ENCODE results near the gene PPP2R3A. TPM values are rescaled to one million over a fixed set of nuclear protein-coding genes. Genes with fewer than 3 reads are reported as not detected.

PPP2R3A gene
- total and polyA plus RNA-seq, 2 of the 4 experiments (the other 2 are of a cell fraction), result 11.3 to 37.3 TPM

DNA sequence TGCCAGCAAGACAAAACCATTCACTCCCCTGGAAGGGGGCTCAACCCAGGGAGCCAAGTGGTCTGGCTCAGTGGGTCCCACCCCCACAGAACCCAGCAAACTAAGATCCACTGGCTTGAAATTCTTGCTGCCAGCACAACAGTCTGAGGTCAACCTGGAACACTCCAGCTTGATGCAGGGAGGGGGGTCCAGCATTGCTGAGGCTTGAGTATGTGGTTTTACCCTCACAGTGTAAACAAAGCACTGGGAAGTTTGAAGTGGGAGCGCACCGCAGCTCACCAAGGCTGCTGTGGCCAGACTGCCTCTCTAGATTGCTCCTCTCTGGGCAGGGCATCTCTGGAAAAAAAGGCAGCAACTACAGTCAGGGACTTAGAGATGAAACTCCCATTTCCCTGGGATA lies 148.9 kb downstream of the PPP2R3A start:
- Histone ChIP-seq H2AK5ac (ENCODE audit: low read depth, low read length) (no peak overlapping the region), H2BK120ac (ENCODE audit: low read depth, low read length) (no peak overlapping the region), H2AFZ (replicated peaks; ENCODE audit: low read length, poor library complexity) (no peak overlapping the region), H3K14ac (replicated peaks; ENCODE audit: low read depth, low read length) (no peak overlapping the region), H3K27me3 (ENCODE audit: control insufficient read depth, insufficient read depth, low read length) (no peaks in the 10 kb centered on the region), H3K4ac (ENCODE audit: low read depth, low read length) (no peak overlapping the region), H2BK5ac (ENCODE audit: low read depth, low read length, poor library complexity, severe bottlenecking) (no peak overlapping the region), H3K4me3 (ENCODE audit: insufficient read depth, low read depth, low read length) (no peak overlapping the region), H3K9ac (ENCODE audit: low read depth, low read length) (no peak overlapping the region), H3K23ac (ENCODE audit: low read depth, low read length) (no peak overlapping the region), H2BK20ac (ENCODE audit: low read depth, low read length) (no peak overlapping the region), H3K4me1 (ENCODE audit: control insufficient read depth, insufficient read depth, low read length) (no peaks in the 10 kb centered on the region), H3K56ac (ENCODE audit: extremely low read depth, insufficient read depth, low read length) (no peak overlapping the region), H3K27ac (ENCODE audit: insufficient read depth, low read length) (no peak overlapping the region), H3K4me2 (ENCODE audit: low read depth, low read length) (no peak overlapping the region), H4K5ac (ENCODE audit: low read depth, low read length) (no peak overlapping the region), H4K8ac (ENCODE audit: low read depth in 2 of 2, low read length in 2 of 2) (no peak overlapping the region), H2BK15ac (ENCODE audit: low read depth, low read length) (no peak overlapping the region), H3K36me3 (ENCODE audit: control insufficient read depth, insufficient read depth, low read length) (peaks cover 4% of the 10 kb centered on the region), H3K79me1 (ENCODE audit: low read depth in 1 of 2, low read length in 2 of 2) (peaks cover 3 to 4% of the 10 kb centered on the region in 2 experiments; a peak in 3 of 4 replicates), H3K18ac (ENCODE audit: low read depth, low read length) (no peak overlapping the region), H3K9me1 (ENCODE audit: insufficient read depth, low read length) (no peaks in the 10 kb centered on the region), H3K9me3 (ENCODE audit: control insufficient read depth, insufficient read depth, low read length) (peaks cover 3% of the 10 kb centered on the region; the same call in 1 of the 2 replicates), H4K91ac (ENCODE audit: insufficient read depth, low read depth, low read length) (no peak overlapping the region), H2AK9ac (replicated peaks; ENCODE audit: low read depth, low read length, poor library complexity) (no peak overlapping the region), H4K20me1 (ENCODE audit: insufficient read depth, low read length) (no peaks in the 10 kb centered on the region)
- in situ Hi-C loops (cut with MboI; ENCODE audit: low sequenced_read_pairs) (no loop called here), intact Hi-C loops (cut with micrococcal nuclease) (no loop called here), dilution Hi-C loops (cut with HindIII; ENCODE audit: low sequenced_read_pairs, unreplicated experiment) (no loop called here)
- WGBS, 2 experiments (ENCODE audit: extremely low coverage in 2 of 2, insufficient read length in 1 of 2), result 100% methylated on average over 2 of the region's 2 CpGs; no CpG with 5 or more reads in 1 of the 2 experiments
- no TSS peak for BruUV-seq (replicated peaks)
- ATAC-seq (ENCODE audit: low read depth) (0 out of 2 replicates have a peak, but pooled peaks have one; percentile 21), DNase-seq (peak; percentile 40)
- POLR2A ChIA-PET (ENCODE audit: unreplicated experiment), result interaction anchor here (0.7 kb wide), 1 partner anchor 1096 kb away, joined by 5 read pairs; no protein-coding TSS in a partner anchor
- TF ChIP-seq RAD21 (IDR thresholded peaks at IDR 0.05; ENCODE audit: low read length), result no peak
- no peak for TF ChIP-seq POLR2A (IDR thresholded peaks at IDR 0.05; ENCODE audit: low read depth, low read length)
- TF ChIP-seq MAZ (IDR thresholded peaks at IDR 0.05; ENCODE audit: borderline replicate concordance, low read depth, low read length), result no peak
- TF ChIP-seq SMC3 (IDR thresholded peaks at IDR 0.05; ENCODE audit: low read depth, low read length), result no peak
- no peak for TF ChIP-seq BHLHE40 (IDR thresholded peaks at IDR 0.05; ENCODE audit: low read depth, low read length)
- TF ChIP-seq, protein P1, sequence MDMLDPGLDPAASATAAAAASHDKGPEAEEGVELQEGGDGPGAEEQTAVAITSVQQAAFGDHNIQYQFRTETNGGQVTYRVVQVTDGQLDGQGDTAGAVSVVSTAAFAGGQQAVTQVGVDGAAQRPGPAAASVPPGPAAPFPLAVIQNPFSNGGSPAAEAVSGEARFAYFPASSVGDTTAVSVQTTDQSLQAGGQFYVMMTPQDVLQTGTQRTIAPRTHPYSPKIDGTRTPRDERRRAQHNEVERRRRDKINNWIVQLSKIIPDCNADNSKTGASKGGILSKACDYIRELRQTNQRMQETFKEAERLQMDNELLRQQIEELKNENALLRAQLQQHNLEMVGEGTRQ (IDR thresholded peaks at IDR 0.05; ENCODE audit: low read depth, low read length), result no peak
- no peak for TF ChIP-seq MXI1 (IDR thresholded peaks at IDR 0.05; ENCODE audit: borderline replicate concordance, low read depth, low read length)
- TF ChIP-seq, protein P2, sequence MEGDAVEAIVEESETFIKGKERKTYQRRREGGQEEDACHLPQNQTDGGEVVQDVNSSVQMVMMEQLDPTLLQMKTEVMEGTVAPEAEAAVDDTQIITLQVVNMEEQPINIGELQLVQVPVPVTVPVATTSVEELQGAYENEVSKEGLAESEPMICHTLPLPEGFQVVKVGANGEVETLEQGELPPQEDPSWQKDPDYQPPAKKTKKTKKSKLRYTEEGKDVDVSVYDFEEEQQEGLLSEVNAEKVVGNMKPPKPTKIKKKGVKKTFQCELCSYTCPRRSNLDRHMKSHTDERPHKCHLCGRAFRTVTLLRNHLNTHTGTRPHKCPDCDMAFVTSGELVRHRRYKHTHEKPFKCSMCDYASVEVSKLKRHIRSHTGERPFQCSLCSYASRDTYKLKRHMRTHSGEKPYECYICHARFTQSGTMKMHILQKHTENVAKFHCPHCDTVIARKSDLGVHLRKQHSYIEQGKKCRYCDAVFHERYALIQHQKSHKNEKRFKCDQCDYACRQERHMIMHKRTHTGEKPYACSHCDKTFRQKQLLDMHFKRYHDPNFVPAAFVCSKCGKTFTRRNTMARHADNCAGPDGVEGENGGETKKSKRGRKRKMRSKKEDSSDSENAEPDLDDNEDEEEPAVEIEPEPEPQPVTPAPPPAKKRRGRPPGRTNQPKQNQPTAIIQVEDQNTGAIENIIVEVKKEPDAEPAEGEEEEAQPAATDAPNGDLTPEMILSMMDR (conservative IDR thresholded peaks at IDR 0.05; ENCODE audit: low read depth, low read length), result no peak
- TF ChIP-seq CEBPB (IDR thresholded peaks at IDR 0.05; ENCODE audit: low read depth, low read length), result no peak
- no peak for TF ChIP-seq CHD1 (IDR thresholded peaks at IDR 0.05; ENCODE audit: low read depth, low read length)
- no peak for TF ChIP-seq RCOR1 (IDR thresholded peaks at IDR 0.05; ENCODE audit: insufficient replicate concordance, low read length)
- TF ChIP-seq, protein P3, sequence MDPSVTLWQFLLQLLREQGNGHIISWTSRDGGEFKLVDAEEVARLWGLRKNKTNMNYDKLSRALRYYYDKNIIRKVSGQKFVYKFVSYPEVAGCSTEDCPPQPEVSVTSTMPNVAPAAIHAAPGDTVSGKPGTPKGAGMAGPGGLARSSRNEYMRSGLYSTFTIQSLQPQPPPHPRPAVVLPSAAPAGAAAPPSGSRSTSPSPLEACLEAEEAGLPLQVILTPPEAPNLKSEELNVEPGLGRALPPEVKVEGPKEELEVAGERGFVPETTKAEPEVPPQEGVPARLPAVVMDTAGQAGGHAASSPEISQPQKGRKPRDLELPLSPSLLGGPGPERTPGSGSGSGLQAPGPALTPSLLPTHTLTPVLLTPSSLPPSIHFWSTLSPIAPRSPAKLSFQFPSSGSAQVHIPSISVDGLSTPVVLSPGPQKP (IDR thresholded peaks at IDR 0.05; ENCODE audit: borderline replicate concordance, low read depth, low read length), result no peak
- no peak for TF ChIP-seq NFE2L2 (IDR thresholded peaks at IDR 0.05; ENCODE audit: low read depth, low read length)
- no peak for TF ChIP-seq MAFK (IDR thresholded peaks at IDR 0.05; ENCODE audit: low read depth, low read length)
- TF ChIP-seq RFX5 (IDR thresholded peaks at IDR 0.05; ENCODE audit: low read depth, low read length), result no peak
- TF ChIP-seq FOS (IDR thresholded peaks at IDR 0.05; ENCODE audit: low read depth, low read length), result no peak
- CTCF ChIA-PET, result no interaction called here
